Keratinocyte (primary cell): ENCODE results near the gene RAI1. TPM values are rescaled to one million over a fixed set of nuclear protein-coding genes. Genes with fewer than 3 reads are reported as not detected.
A peak's percentile ranks its signal among the peaks of the same experiment; 100 is the strongest.

ENCODE experiments used
- DNase-seq: peaks from one replicate; pipeline ENCODE4 v3.0.0-alpha.2; 2011; ENCODE audit warnings: low read depth, missing footprints, low spot score
- FAIRE-seq: peaks from 2 replicates; lab custom pipeline; 2011; peaks lifted over from hg19 to GRCh38; lab: Jason Lieb, UNC
- H2AFZ ChIP-seq: 2 replicates; pipeline ENCODE4 v1.6.0; 2012; ENCODE audit warnings: low read length, control low read depth, inconsistent platforms; ENCODE audit not compliant: control insufficient read depth
- H3K27ac ChIP-seq: 2 replicates; pipeline ENCODE4 v1.5.1; 2011; ENCODE audit warnings: low read length; ENCODE audit not compliant: control insufficient read depth, insufficient read depth
- H3K27me3 ChIP-seq: 3 replicates; pipeline ENCODE4 v1.6.0; 2011; ENCODE audit warnings: low read length; ENCODE audit not compliant: control insufficient read depth, insufficient read depth; ENCODE audit errors: extremely low read depth
- H3K36me3 ChIP-seq, 2 experiments: 2 replicates in 1 of 2; 3 replicates in 1 of 2; pipeline ENCODE4 v1.5.1; 2011; ENCODE audit warnings: low read length in 2 of 2, mild to moderate bottlenecking in 1 of 2; ENCODE audit not compliant: control insufficient read depth in 2 of 2, insufficient read depth in 2 of 2; ENCODE audit errors: extremely low read depth in 1 of 2
- H3K4me1 ChIP-seq: 3 replicates; pipeline ENCODE4 v1.5.1; 2011; ENCODE audit warnings: low read length; ENCODE audit not compliant: control insufficient read depth, insufficient read depth; ENCODE audit errors: extremely low read depth
- H3K4me2 ChIP-seq: 3 replicates; pipeline ENCODE4 v1.6.0; 2011; ENCODE audit warnings: low read depth, low read length; ENCODE audit not compliant: control insufficient read depth, insufficient read depth; ENCODE audit errors: extremely low read depth
- H3K4me3 ChIP-seq, 3 experiments: fragments of 200-600 bp in 1 of 3; sonication (generic) in 1 of 3; 2 replicates in 2 of 3; 3 replicates in 1 of 3; pipeline ENCODE4 v1.5.1; 2011 to 2016; ENCODE audit warnings: low read length in 3 of 3, mild to moderate bottlenecking in 3 of 3, control low read depth in 2 of 3, inconsistent platforms in 1 of 3, low read depth in 1 of 3, mixed read lengths in 1 of 3, mixed run types in 1 of 3, moderate library complexity in 1 of 3; ENCODE audit not compliant: control insufficient read depth in 2 of 3, insufficient read depth in 2 of 3; ENCODE audit errors: extremely low read depth in 1 of 3
- H3K79me2 ChIP-seq: 2 replicates; pipeline ENCODE4 v1.6.0; 2012; ENCODE audit warnings: low read length; ENCODE audit not compliant: control insufficient read depth, insufficient read depth
- H3K9ac ChIP-seq: 3 replicates; pipeline ENCODE4 v1.6.0; 2011; ENCODE audit warnings: low read length; ENCODE audit not compliant: control insufficient read depth, insufficient read depth; ENCODE audit errors: extremely low read depth
- H3K9me1 ChIP-seq: 3 replicates; pipeline ENCODE4 v1.6.0; 2011; ENCODE audit warnings: low read length; ENCODE audit not compliant: control insufficient read depth, insufficient read depth; ENCODE audit errors: extremely low read depth
- H3K9me3 ChIP-seq: 2 replicates; pipeline ENCODE4 v1.5.1; 2012; ENCODE audit warnings: low read depth, low read length; ENCODE audit not compliant: control insufficient read depth
- H4K20me1 ChIP-seq: 3 replicates; pipeline ENCODE4 v1.6.0; 2011; ENCODE audit warnings: low read length; ENCODE audit not compliant: control insufficient read depth, insufficient read depth; ENCODE audit errors: extremely low read depth
- EZH2 ChIP-seq: IDR thresholded peaks from one replicate; pipeline ENCODE4 v1.6.1; 2012; ENCODE audit warnings: inconsistent platforms, mild to moderate bottlenecking, low read length, moderate library complexity
- dilution Hi-C: fragments of 300-500 bp; cut with MboI; formaldehyde crosslinking; loops from one replicate; pipeline ENCODE4 v1.7.0; 2020; ENCODE audit warnings: low sequenced_read_pairs; ENCODE audit not compliant: extremely low pct_ligation_motif_present
- polyA plus RNA-seq, 5 experiments: library from polyadenylated mRNA; depleted of rRNA in 3 of 5; stranded (reverse) in 3 of 5; stranded (forward) in 1 of 5; unstranded in 1 of 5; fragments of >200 nt; gene quantifications; 1 replicate in 1 of 5; 2 replicates in 3 of 5; 3 replicates in 1 of 5; pipeline versions ENCODE4 v1.2.1 to v1.2.3, GENCODE V29; 2011 to 2012; ENCODE audit warnings: missing spikeins in 2 of 5, low read depth in 1 of 5, low replicate concordance in 1 of 5
- TF ChIP-seq, protein P1 (sequence below), 3 experiments: IDR thresholded peaks in 1 of 3; conservative IDR thresholded peaks in 1 of 3; optimal IDR thresholded peaks in 1 of 3; 2 replicates in 2 of 3; 3 replicates in 1 of 3; pipeline versions ENCODE3 to v1.5.1; 2011; ENCODE audit warnings: low read length in 3 of 3, mild to moderate bottlenecking in 3 of 3, moderate library complexity in 2 of 3, control low read depth in 1 of 3, inconsistent platforms in 1 of 3; ENCODE audit not compliant: insufficient read depth in 2 of 3; ENCODE audit errors: extremely low read depth in 1 of 3

The RAI1 gene
- polyA plus RNA-seq, 1 donor (not counting 4 experiments of a cell fraction or from before 2014, with no cell fraction given), result 2.6 TPM

DNA sequence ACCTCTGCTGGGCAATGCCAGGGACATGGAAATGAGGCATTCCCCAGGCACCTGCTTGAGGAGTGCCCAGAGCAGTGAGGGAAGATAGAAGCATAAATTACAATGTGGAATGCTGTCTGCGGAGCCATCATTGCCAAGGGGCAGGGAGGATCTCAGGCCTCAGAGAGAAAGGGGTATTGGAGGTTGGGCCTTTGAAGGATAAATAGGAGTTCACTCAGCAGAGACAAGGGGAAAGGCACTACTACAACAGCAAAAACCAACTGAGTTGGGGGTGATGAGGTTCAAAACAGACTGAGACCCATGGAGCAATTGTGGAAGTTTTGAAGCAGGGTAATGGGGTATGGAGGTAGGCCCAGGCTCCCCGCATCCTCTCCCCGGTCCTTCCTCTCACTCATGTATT, 122.7 kb downstream of the RAI1 start:
- H4K20me1 ChIP-seq, result peaks cover 8% of the 10 kb centered on the region
- no peak for TF ChIP-seq EZH2
- TF ChIP-seq, protein P1, sequence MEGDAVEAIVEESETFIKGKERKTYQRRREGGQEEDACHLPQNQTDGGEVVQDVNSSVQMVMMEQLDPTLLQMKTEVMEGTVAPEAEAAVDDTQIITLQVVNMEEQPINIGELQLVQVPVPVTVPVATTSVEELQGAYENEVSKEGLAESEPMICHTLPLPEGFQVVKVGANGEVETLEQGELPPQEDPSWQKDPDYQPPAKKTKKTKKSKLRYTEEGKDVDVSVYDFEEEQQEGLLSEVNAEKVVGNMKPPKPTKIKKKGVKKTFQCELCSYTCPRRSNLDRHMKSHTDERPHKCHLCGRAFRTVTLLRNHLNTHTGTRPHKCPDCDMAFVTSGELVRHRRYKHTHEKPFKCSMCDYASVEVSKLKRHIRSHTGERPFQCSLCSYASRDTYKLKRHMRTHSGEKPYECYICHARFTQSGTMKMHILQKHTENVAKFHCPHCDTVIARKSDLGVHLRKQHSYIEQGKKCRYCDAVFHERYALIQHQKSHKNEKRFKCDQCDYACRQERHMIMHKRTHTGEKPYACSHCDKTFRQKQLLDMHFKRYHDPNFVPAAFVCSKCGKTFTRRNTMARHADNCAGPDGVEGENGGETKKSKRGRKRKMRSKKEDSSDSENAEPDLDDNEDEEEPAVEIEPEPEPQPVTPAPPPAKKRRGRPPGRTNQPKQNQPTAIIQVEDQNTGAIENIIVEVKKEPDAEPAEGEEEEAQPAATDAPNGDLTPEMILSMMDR (optimal IDR thresholded peaks at IDR 0.05 in 1 of 3, IDR thresholded peaks at IDR 0.05 in 1 of 3, conservative IDR thresholded peaks at IDR 0.05 in 1 of 3; ENCODE audit: extremely low read depth in 1 of 3, insufficient read depth in 2 of 3, low read length in 3 of 3), result no peak
- no peak for FAIRE-seq

DNA sequence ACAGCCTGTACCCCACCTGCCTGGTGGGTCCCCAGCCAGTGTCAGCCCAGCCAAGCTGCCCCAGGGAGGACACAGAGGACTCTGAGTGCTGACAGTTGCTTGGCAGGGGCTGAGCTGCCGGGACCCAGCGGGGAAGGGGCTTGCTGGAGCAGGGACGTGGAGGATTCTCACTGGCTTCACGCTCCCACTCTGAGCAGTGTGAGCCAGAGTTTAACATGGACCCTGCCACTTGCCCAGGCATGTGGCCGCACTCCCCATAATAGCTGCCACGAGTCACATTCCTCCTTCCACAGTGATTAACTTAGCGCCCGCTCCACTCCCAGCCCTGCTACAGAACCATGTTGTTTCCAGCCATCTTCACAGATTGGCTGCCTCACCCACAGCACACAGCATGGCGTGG, 124.3 kb downstream of the RAI1 start:
- peaks cover 14 to 31% of the 10 kb centered on the region in 2 experiments for H3K36me3 ChIP-seq
- H3K4me3 ChIP-seq, result no peak overlapping the region
- H3K79me2 ChIP-seq, result no peaks in the 10 kb centered on the region
- peak overlapping the region; percentile 14 for H3K4me2 ChIP-seq
- H4K20me1 ChIP-seq, result peaks cover 8% of the 10 kb centered on the region
- FAIRE-seq (peak; percentile 17), DNase-seq (no peak)
- no peak overlapping the region for H3K27ac ChIP-seq
- dilution Hi-C loops, result no loop called here
- no peak overlapping the region for H3K9ac ChIP-seq
- peaks cover 12% of the 10 kb centered on the region for H3K4me1 ChIP-seq
- H2AFZ ChIP-seq, result no peak overlapping the region
- peaks cover 2% of the 10 kb centered on the region for H3K9me1 ChIP-seq
- no peaks in the 10 kb centered on the region for H3K9me3 ChIP-seq
- H3K27me3 ChIP-seq, result no peaks in the 10 kb centered on the region
- TF ChIP-seq, protein P1 (optimal IDR thresholded peaks at IDR 0.05 in 1 of 3, IDR thresholded peaks at IDR 0.05 in 1 of 3, conservative IDR thresholded peaks at IDR 0.05 in 1 of 3; ENCODE audit: extremely low read depth in 1 of 3, insufficient read depth in 2 of 3, low read length in 3 of 3), result no peak
- no peak for TF ChIP-seq EZH2

More for the DNA sequence above, 122.7 kb downstream of the RAI1 start:
- Histone ChIP-seq H3K79me2 (no peaks in the 10 kb centered on the region), H3K9ac (no peak overlapping the region), H3K9me3 (no peaks in the 10 kb centered on the region), H3K4me2 (no peak overlapping the region), H3K36me3 (peaks cover 17 to 31% of the 10 kb centered on the region in 2 experiments), H3K27me3 (no peaks in the 10 kb centered on the region), H3K4me1 (peaks cover 9% of the 10 kb centered on the region), H3K27ac (no peak overlapping the region), H3K4me3 (no peak overlapping the region), H3K9me1 (peaks cover 2% of the 10 kb centered on the region), H2AFZ (no peak overlapping the region)
- dilution Hi-C loops, result no loop called here
- DNase-seq, result no peak
